NCI-H345 treated with DMSO at 0.1 percent for 48 hours (cell line): ENCODE measurements around the gene AMH.
A peak's percentile ranks its signal among the peaks of the same experiment; 100 is the strongest.

Source experiments
- DNase-seq: peaks from one replicate; lab custom pipeline; 2025; ENCODE audit not compliant: unreplicated experiment; lab: John Stamatoyannopoulos, UW

AMH gene

DNA sequence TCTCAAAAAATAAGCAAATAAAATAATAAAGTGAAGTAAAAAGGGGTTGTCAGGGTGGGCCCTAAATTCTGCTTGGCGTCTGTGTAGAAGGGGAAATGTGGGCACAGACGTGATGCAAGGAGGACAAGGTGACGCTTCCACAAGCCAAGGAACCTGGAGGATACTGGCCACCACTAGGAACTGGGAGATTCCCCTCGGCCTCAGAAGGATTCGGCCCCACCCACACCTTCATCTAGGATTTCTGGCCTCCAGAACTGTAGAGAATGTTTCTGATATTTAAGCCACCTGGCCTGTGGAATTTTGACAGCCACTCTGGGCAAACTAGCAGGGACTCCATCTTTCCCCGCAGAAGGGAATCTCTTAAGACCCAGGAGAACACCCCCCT lies 14.1 kb upstream of the AMH start:
- DNase-seq: no peak

DNA sequence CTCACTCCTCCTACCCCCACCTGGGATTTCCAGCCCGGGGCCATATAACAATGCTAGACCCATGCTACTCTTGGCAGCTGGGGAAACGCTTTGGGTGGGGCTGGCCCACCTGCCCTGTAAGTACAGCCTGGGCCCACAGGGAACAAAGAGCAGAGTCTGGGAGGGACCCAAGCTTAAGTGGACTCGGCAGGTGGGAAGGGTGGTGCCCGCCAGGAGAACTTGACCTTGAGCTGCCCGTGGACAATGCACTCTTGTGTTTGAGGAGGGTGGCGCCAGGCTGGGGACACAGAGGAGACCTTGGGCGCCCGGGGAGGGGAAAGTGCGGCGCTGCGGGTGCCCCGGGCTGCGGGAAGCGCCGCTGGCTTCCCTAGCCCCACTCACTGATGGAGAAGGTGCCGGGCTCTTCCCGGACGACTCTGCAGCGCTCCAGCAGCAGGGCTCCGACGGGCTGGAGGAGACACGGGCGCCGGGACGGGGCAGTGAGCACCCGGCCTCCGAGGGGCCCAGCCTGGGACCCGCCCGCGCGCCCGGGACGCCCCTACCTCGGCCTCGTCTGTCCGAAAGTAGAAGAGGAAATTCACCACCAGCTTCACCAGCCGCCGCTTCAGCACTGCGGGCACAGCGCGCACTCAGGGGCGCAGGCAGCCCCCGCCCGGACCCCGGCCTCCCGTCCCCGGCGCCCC lies 13.6 kb upstream of the AMH start:
- peak; percentile 87 for DNase-seq

DNA sequence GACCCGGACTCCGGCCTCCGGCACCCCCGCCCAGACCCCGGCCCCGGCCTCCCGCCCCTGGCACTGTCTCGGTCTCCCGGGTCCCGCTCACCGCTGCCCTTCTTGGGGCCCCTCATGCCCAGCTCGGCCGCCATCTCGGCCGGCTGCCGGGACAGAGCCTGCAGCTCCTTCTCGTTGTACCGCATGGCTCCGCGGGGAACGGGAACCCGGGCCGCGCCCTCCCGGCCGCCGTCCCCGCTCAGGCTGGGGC lies 13.1 kb upstream of the AMH start:
- DNase-seq: no peak

- peak; percentile 95 for DNase-seq
These were observed 12.6 kb upstream of the AMH start, which contains the start of the genes PLEKHJ1 and SF3A2 for GRCh38 chr19:2236314-2237050. Gene PLEKHJ1, minus strand, starts transcription at chr19:2236329. Its CDS starts 81 bp downstream, at chr19:2236248. Gene SF3A2, plus strand, starts transcription at chr19:2236824. Its CDS starts 6,595 bp downstream, at chr19:2243419.

DNA sequence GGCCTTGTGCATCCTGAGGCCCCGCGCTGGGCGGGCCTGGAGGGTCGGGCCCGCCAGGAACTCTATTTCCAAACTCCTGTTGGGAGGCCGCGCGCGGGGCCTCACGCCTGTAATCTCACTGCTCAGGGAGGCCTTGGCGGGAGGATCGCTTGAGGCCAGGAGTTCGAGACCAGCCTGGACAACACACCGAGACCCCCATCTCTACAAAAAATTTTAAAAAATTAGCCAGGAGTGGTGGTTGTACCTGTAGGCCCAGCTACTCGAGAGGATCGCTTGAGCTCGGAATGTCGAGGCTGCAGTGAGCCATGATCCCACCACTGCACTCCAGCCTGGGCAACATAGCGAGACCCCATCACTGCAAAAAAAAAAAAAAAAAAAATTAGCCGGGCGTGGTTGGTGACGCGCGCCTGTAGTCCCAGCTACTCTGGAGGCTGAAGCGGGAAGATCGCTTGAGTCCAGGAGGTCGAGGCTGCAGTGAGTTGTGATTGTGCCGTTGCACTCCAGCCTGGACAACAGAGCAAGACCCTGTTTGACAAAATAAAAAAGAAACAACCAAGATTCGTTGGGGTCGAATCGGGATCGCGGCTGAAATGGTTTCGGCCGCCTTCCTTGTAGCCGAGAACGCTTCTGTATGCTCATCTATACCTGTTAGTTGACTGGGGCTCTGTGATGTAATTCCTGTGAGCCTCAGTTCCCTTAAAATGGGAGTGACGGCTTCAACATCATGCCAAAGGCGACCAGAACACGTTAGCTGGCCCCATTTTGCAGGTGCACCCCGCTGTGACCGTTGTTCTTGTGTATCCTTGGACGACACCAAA lies 11.9 kb upstream of the AMH start:
- no peak for DNase-seq

- no peak for DNase-seq
These were observed 11.3 kb upstream of the AMH start for GRCh38 chr19:2237869-2238153.

DNA sequence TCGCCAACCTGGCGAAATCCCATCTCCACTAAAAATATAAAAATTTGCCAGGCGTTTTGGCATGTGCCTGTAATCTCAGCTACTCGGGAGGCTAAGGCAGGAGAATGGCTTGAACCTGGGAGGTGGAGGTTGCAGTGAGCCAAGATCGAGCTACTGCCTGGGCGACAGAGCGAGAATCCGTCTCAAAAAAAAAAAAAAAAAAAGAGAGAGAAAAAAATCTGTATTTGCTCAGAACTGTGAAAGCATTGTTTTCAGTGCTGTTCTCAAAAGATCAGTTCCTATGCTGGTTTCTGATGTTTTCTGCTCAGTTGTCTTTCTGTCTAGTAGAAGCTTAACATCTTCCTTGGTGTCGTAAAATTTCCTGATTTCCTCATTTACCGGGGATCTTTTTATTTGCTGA lies 9.9 kb upstream of the AMH start:
- no peak for DNase-seq

DNA sequence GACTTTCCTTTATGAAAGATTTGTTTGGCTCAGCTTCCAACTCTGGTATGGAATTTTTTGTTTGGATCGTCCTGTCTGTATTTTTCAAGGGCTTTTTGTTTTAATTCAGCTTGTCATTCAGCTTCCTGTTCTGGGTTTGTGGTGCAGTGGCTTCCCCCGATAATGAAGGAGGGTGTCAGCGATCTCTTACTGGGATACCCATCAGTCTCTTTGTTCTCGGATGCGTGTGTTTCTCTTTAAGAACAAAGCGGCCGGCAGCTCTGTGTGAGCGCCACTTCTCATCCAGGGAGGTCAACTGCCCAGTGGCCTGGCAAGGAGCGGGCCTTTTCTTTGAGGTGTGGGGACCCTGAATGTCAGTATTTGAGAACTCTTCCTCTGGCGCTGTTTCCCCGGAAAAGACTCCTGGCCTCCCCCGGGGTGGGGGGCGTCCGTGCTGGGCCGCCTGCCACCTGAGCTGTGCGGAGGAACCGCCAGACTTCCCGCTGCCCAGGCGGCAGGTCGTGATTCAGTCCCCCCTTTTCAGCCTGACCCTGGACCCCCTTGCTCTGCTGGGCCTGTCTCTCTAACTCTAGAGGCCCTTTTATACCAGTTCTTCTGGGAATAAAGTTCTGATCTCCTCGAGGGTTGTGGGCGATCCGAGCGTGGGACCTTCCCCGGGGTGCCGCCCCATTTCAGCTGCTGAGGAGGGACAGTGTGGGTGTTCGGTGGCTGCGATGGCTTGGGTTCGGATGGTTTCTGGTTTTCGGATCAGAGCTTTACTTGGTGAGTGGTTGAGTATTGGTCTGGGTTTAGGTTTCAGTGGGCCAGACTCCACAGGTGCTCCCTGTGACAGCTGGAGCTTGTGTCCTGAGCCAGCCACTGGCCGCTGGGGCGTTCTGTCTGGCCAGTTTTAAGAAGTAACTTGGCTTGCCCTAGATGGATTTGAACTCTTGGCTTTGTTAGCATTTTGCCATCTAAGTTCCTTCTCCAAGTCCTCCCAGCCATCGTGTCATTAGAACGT lies 9.1 kb upstream of the AMH start:
- DNase-seq: no peak

DNA sequence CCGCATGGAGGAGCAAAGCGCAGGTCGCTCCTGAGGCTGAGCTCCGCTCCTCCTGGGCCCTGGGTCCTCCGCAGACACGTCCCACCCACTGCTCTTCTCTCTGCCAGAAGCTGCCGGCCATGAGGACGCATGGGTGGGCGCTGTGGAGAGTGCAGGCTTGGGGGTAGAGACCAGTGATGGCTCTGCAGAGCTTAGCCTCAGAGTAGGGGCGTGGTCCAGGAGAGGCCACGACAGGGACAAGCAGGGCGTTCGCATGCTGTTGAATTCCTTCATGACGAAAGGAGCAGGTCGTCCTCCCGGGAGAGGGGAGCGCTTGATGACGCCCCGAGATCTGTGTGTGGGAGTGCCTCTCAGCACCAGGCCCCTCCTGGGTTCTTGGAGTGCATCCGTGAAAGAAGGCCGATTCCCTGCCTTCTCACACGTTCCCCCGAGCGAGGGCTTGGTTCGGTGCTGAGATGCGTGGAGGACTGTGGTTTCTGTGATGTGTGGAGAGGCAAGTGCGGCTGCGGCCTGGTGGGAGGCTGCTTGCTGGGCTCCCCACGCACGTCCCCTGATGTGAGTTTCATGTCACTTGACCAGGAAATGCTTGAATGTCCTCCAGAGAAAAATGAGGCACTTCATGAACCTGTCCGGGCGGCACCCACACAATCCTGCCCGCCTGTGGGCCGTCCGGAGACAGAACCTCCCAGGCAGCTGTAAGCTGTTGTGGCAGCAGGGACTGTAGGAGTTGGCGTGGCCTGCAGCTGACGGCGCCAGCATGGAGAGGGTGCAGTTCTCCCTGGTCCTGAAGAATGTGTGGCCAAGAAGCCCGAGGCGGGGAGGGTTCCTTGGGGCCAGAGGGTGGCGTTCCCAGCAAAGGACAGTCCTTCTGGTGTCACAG lies 8.0 kb upstream of the AMH start:
- DNase-seq: no peak

- no peak for DNase-seq
These were observed 7.0 kb upstream of the AMH start for GRCh38 chr19:2242092-2242537.

- no peak for DNase-seq
These were observed 6.3 kb upstream of the AMH start for GRCh38 chr19:2242816-2243215.

DNA sequence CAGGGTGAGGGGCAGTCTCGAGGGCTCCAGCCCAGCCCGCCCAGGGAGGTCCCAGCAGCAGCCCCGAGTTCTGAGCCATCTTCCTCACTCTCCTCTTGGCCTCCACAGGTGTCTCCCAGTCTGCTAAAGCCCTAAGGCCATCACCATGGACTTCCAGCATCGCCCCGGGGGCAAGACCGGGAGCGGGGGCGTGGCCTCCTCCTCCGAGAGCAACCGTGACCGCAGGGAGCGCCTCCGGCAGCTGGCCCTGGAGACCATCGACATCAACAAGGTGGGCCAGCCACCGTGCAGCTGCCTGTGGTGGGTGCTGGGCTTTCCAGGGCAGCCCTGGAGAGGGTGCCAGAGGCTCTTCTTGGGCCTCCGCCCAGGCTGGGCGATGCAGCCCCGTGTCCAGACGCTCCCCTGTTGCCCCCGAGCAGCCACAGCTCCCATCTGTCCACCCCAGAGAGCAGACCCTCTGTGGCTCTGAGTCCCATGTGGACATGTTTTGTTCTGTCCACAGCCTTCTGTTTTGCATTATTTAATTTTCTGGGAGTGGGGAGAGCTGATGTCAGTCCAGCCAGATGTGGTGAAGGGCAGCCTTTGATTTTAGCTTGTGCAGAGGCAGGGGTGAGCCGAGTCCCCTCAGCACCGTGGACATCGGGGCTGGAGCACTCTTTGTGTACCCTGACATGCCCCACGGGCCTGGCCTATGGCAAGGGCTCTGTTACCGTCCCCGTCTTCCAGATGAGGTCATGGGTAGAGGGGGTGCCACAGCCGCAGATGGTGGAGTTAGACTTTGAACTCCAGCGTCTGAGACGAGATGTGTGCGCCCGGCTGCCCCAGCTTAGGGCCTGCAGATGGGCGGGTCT lies 5.6 kb upstream of the AMH start:
- no peak for DNase-seq

DNA sequence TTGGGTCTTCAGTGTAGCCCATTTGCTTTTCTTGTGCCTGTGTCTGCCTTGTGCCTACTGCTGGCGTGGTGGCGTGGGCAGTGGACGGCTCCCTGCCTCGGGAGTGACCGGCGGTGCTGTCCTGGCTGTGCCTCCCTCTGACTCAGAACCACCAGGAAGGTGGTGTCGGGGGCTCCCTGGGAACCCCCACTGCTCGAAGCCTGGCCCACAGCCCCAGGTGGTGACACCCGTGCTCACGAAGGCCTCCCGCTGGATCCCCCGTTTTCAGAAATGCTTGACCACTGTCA lies 5.1 kb upstream of the AMH start:
- DNase-seq: no peak

DNA sequence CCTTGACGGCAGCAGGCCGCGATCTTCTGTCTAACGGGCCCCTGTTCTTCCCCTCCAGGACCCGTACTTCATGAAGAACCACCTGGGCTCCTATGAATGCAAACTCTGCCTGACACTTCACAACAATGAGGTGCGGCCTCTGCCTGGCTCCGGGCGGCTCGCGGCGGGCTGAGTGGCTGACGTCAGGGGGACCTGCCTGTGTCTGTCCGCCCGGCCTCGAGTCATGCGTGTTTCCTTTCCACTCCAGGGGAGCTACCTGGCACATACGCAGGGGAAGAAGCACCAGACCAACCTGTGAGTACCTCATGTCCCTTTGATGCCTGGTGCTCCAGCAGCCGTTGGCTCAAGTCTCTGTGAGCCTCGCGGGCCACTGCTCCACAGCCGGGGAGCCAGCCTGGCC lies 4.6 kb upstream of the AMH start:
- no peak for DNase-seq

- no peak for DNase-seq
These were observed 3.9 kb upstream of the AMH start for GRCh38 chr19:2245273-2245672.

GRCh38 chr19:2246014-2246620 lies 3.0 kb upstream of the AMH start:
- DNase-seq: no peak

DNA sequence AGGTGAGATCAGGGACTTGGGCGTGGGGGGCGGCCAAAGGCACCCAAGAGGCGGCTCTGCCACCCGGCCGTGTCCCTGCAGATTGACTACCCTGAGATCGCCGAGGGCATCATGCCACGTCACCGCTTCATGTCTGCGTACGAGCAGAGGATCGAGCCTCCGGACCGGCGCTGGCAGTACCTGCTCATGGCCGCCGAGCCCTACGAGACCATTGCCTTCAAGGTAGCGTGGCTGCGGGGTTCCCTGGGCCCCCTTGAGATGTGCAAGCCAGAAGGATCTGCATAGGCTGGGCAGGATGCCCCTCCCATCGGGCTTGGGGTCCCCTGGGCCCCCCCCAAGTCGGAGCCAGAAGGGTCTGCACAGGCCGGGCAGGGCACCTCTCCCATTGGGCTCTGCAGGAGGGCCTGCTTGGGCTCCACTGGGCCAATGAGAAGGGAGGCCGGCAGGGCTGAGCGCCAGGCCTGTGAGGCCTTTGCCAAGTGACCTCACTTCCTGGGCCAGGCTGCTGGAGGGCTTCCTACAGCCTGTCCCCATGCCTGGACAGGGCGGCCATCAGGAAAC lies 2.2 kb upstream of the AMH start:
- DNase-seq: no peak

DNA sequence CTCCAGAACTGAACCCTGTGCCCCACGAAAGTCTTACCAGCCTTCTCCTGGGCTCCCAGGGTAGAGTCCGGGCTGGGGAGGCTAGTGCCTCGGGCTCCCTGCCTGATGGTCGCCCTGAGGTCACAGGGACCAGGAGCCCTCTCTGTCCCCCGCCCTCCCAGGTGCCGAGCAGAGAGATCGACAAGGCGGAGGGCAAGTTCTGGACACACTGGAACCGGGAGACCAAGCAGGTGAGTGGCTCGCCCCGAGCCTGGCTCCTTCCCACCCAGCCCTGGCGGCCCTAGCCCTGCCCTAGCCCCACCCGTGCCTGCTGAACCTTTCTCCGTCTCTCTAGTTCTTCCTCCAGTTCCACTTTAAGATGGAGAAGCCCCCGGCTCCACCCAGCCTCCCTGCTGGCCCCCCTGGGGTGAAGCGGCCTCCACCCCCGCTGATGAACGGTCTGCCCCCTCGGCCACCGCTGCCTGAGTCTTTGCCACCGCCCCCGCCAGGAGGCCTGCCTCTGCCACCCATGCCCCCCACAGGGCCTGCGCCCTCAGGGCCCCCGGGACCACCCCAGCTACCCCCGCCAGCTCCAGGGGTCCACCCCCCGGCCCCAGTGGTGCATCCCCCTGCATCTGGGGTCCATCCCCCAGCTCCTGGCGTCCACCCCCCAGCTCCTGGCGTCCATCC lies 1.6 kb upstream of the AMH start:
- DNase-seq: no peak
